Liver (tissue), 3 donors: ENCODE results near the gene TMEM178A.

Experiments used
- CTCF ChIP-seq: fragments of 150-350 bp; IDR thresholded peaks from 2 replicates; pipeline ENCODE4 v1.5.1; 2017; ENCODE audit warnings: improper control_type of control experiment, low read depth, low read length; ENCODE audit not compliant: missing input control
- SP1 ChIP-seq: IDR thresholded peaks from 2 replicates; pipeline ENCODE4 v1.6.1; 2018; ENCODE audit warnings: antibody characterized with exemption, mild to moderate bottlenecking
- TAF1 ChIP-seq: conservative IDR thresholded peaks from 2 replicates; pipeline ENCODE4 v1.6.1; 2016; ENCODE audit warnings: antibody characterized with exemption, mild to moderate bottlenecking
- donor health status: healthy.
- donor health status: healthy.

GRCh38 chr2:39649511-39649910 lies 16.2 kb upstream of the TMEM178A start:
- TF ChIP-seq TAF1, result no peak
- no peak for TF ChIP-seq CTCF
- TF ChIP-seq SP1, result no peak
